GM19239 (cell line): ENCODE data around the gene EFS.
"Not testable (repeated sequence)": the region's sequence is repeated elsewhere in the genome, so short reads cannot be mapped to it uniquely, and the experiment has no call there.

ENCODE experiments used
- DNase-seq: peaks from one replicate; pipeline ENCODE4 v3.0.0; 2011; ENCODE audit warnings: low spot score; ENCODE audit not compliant: insufficient read length
- FAIRE-seq: peaks from 2 replicates; lab custom pipeline; 2011; peaks lifted over from hg19 to GRCh38; lab: Jason Lieb, UNC

Gene EFS

GRCh38 chr14:23400496-23401149, 35.7 kb upstream of the EFS start:
- FAIRE-seq, DNase-seq: not testable (repeated sequence)

GRCh38 chr14:23399591-23399990, 34.6 kb upstream of the EFS start:
- DNase-seq (no peak), FAIRE-seq (no peak)

DNA sequence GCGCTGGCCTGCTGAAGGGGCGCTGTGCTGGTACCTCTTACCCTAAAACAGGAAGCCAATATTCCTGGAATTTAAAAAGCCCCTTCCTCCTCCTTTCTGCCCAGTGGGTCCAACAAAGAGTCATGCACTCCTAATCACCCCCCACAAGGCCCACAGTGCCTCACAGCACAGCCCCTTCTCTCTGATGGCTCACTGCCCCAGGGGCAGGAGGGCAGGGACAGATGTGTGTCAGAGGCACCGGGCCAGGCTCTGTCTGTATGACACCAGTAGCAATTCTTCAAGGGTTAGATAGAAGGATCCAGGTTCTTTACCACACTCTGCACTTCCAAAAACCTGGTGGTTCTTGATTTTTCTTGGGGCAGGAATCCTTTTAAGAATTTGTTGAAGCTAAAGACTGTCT, 34.2 kb upstream of the EFS start:
- FAIRE-seq (no peak), DNase-seq (no peak)

- no peak for DNase-seq
- no peak for FAIRE-seq
Measured at GRCh38 chr14:23398348-23398747, 33.4 kb upstream of the EFS start.

GRCh38 chr14:23396781-23397407, 31.9 kb upstream of the EFS start:
- DNase-seq (no peak), FAIRE-seq (no peak)

GRCh38 chr14:23396126-23396525, 31.2 kb upstream of the EFS start:
- DNase-seq (no peak), FAIRE-seq (no peak)

- DNase-seq (no peak), FAIRE-seq (no peak)
Measured at GRCh38 chr14:23392613-23393012, 27.6 kb upstream of the EFS start.

DNA sequence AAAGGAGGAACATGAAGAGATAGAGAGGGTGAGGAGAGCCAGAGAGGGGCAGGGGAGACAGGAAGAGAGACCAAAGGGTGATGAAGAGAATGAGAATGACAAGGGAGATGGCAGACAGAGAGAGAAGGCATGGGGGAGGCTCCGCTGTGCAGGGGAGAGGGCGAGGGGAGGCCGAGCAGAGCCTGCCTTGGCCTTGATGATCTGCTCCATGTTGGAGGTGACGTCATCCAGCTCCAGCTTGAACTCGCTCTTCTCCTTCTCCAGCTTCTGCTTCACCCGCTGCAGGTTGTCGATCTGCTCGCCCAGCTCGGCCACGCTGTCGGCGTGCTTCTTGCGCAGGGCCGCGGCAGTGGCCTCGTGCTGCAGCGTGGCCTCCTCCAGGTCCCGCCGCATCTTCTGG, 24.9 kb upstream of the EFS start:
- DNase-seq, FAIRE-seq: not testable (repeated sequence)

GRCh38 chr14:23389396-23389795, 24.4 kb upstream of the EFS start:
- FAIRE-seq (no peak), DNase-seq (no peak)

GRCh38 chr14:23388996-23389395, 24.0 kb upstream of the EFS start:
- no peak for DNase-seq
- no peak for FAIRE-seq

DNA sequence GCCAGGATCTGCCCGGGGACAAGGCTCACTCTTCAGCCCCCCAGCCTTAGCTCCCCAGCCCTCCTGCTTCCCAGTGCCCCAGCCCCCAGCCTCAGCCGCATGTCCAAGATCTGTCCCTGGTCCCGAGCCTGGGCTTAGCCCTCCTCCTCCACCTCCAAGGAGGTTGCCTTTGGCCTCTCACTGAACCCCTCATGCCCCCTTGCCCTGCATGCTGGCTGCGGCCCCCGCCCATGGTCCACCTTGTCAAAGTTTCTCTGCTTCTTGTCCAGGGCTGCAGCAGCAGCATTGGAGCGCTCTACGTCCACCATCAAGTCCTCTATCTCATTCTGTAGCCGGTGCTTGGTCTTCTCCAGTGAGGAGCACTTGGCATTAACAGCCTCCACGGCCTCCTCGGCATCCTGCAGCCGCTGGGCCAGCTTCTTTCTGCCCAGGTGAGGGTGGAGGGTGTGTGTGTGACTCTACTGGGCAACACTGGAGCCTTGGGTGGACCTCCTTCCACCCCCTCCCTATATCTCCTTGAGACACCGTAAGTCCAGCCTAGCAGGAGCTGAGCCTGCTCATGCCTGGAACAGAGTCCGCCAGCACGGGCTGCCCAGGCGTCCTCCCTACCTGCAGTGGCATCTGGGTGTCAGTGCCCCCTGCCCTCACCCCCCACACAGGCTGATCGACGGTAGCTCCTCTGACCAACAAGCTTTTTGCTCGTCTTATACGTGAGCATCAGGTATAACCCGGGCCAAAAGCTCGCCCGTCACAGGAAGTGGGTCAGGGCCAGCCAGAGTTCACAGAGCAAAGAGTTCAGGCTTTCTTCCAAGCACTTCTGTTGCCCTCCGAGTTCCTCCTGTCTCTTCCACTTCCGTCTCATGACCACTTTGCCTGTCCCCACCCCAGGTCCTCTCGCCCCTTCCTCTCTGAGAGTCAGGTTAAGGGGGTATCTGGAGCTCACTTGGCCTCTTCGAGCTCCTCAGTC, 23.2 kb upstream of the EFS start:
- FAIRE-seq: no peak

DNA sequence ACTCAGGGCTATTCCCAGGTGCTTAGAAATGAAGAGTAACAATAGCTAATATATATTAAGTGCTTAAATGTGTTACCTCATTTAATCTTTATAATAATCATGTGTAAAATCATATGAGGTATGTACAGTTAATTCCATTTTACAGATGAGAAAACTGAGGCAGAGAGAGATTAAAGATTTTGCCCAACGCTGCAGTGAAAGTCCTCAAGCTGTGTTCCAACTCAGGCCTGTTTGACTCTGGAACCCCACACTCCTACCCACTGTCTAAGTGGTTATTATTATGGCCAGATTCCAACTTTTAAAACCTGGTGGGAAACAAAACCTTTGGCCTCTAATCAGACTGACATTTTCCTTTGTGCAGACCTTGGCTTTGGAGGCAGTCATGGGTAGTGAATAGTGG, 22.0 kb upstream of the EFS start:
- FAIRE-seq: no peak
- no peak for DNase-seq

More for the DNA sequence above, 23.2 kb upstream of the EFS start:
- DNase-seq: no peak

DNA sequence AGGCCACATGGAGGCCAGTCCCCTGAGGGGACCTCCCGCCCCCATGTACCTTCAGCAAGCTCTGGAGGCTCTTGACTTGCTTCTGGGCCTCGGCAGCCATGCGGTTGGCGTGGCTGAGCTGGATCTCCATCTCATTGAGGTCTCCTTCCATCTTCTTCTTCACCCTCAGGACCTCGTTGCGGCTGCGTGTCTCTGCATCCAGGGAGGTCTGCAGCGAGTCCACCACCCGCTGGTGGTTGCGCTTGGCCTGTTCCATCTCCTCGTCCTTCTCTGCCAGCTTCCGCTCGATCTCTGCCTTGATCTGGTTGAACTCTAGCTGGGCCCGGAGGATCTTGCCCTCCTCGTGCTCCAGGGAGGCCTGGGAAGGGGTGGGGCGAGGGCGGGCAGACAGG, 21.3 kb upstream of the EFS start:
- not testable (repeated sequence) for FAIRE-seq, DNase-seq

- FAIRE-seq: no peak
- DNase-seq: no peak
Measured at GRCh38 chr14:23385642-23386265, 20.8 kb upstream of the EFS start.

- FAIRE-seq: no peak
Measured at GRCh38 chr14:23385244-23385641, 20.3 kb upstream of the EFS start.

DNA sequence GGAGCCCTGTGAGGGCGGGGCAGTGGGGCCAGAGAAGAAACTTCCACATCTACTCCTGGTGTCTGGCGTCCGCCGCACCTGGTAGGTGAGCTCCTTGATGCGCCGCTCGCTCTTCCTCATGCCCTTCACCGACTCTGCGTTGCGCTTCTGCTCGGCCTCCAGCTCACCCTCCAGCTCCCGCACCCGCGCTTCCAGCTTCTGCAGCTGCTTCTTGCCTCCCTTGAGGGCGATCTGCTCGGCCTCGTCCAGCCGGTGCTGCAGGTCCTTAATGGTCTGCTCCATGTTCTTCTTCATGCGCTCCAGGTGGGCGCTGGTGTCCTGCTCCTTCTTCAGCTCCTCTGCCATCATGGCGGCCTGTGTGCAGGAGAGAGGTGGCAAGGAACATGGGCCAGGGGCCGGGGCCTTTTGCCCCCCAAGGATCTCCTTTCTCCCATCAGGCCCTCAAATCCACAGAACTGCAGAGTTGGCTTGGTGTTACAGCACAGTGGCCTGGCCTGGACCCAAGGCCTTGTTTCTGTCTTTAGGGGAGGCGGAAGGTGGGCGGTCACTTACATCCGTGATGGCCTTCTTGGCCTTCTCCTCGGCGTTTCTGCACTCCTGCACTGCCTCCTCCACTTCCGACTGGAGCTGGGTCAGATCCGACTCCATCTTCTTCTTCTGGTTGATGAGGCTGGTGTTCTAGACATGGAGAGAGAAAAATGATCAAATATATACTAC, 19.6 kb upstream of the EFS start:
- FAIRE-seq: no peak

More at GRCh38 chr14:23385244-23385641, 20.3 kb upstream of the EFS start:
- DNase-seq: no peak

GRCh38 chr14:23382731-23383440, 17.9 kb upstream of the EFS start:
- no peak for FAIRE-seq

More for the DNA sequence above, 19.6 kb upstream of the EFS start:
- DNase-seq: no peak

GRCh38 chr14:23382276-23382675, 17.3 kb upstream of the EFS start:
- DNase-seq: no peak
- no peak for FAIRE-seq

More at GRCh38 chr14:23382731-23383440, 17.9 kb upstream of the EFS start:
- no peak for DNase-seq

- DNase-seq: no peak
- no peak for FAIRE-seq
Measured at GRCh38 chr14:23381871-23382270, 16.9 kb upstream of the EFS start.
